SK-N-SH (cell line): ENCODE measurements around the gene MAMSTR. TPM values are rescaled to one million over a fixed set of nuclear protein-coding genes. Genes with fewer than 3 reads are reported as not detected.

Experiments
- CTCF ChIA-PET: fragments of 300-600, 350-600 bp; formaldehyde crosslinking; extraction: SDS; loops from one replicate; lab custom pipeline; 2021; lab: Yijun Ruan, JAX
- POLR2A ChIA-PET: fragments of 350-600 bp; sonication (Branson Sonifier 250); formaldehyde crosslinking; extraction: SDS; loops from one replicate; lab custom pipeline; 2020; ENCODE audit warnings: antibody characterized with exemption, inconsistent platforms; lab: Yijun Ruan, JAX
- DNase-seq: peaks from one replicate; pipeline ENCODE4 v3.0.0; 2012
- H2AFZ ChIP-seq: fragments of 200-600 bp; sonication (generic); 2 replicates; pipeline ENCODE4 v1.8.1; 2016; ENCODE audit warnings: antibody characterized with exemption, mild to moderate bottlenecking, low read depth
- H3F3A ChIP-seq: fragments of 200-600 bp; sonication (generic); replicated peaks from 2 replicates; pipeline ENCODE3; 2016; ENCODE audit warnings: antibody characterized with exemption, mild to moderate bottlenecking; ENCODE audit not compliant: insufficient read depth
- H3K27ac ChIP-seq, 2 experiments: fragments of 200-500 bp in 1 of 2; fragments of 200-600 bp in 1 of 2; sonication (Bioruptor generic) in 1 of 2; sonication (generic), shearing (Covaris generic) in 1 of 2; 2 replicates each; pipeline versions ENCODE4 v1.5.1 to v1.6.1; 2014 to 2016; ENCODE audit warnings: low read depth in 2 of 2, inconsistent platforms in 1 of 2, low read length in 1 of 2, mild to moderate bottlenecking in 1 of 2, mixed read lengths in 1 of 2
- H3K27me3 ChIP-seq: fragments of 200-600 bp; sonication (generic), shearing (Covaris generic); 2 replicates; pipeline ENCODE4 v1.6.1; 2016; ENCODE audit warnings: mixed run types; ENCODE audit not compliant: insufficient read depth
- H3K36me3 ChIP-seq, 2 experiments: fragments of 200-500 bp in 1 of 2; fragments of 200-600 bp in 1 of 2; sonication (Bioruptor generic) in 1 of 2; sonication (generic) in 1 of 2; replicated peaks in 1 of 2; 2 replicates each; pipeline versions ENCODE3 to v1.5.1; 2014 to 2016; ENCODE audit warnings: low read length in 1 of 2, mild to moderate bottlenecking in 1 of 2; ENCODE audit not compliant: insufficient read depth in 2 of 2, control insufficient read depth in 1 of 2
- H3K4me1 ChIP-seq, 2 experiments: fragments of 200-500 bp in 1 of 2; fragments of 200-600 bp in 1 of 2; sonication (Bioruptor generic) in 1 of 2; sonication (generic), shearing (Covaris generic) in 1 of 2; 2 replicates each; pipeline versions ENCODE4 v1.5.1 to v1.6.1; 2014 to 2016; ENCODE audit warnings: low read depth in 1 of 2, low read length in 1 of 2, mixed run types in 1 of 2; ENCODE audit not compliant: insufficient read depth in 2 of 2, control insufficient read depth in 1 of 2
- H3K4me2 ChIP-seq: fragments of 200-600 bp; sonication (generic), shearing (Covaris generic); 2 replicates; pipeline ENCODE4 v1.6.1; 2017; ENCODE audit warnings: mixed run types
- H3K4me3 ChIP-seq, 2 experiments: fragments of 200-500 bp in 1 of 2; fragments of 200-600 bp in 1 of 2; sonication (Bioruptor generic) in 1 of 2; sonication (generic), shearing (Covaris generic) in 1 of 2; 2 replicates each; pipeline versions ENCODE4 v1.5.1 to v1.8.1; 2014 to 2016; ENCODE audit warnings: low read depth in 2 of 2, inconsistent platforms in 1 of 2, low read length in 1 of 2, mild to moderate bottlenecking in 1 of 2, mixed read lengths in 1 of 2, moderate library complexity in 1 of 2
- H3K79me2 ChIP-seq: fragments of 200-600 bp; sonication (generic); 2 replicates; pipeline ENCODE4 v1.8.1; 2017; ENCODE audit warnings: mild to moderate bottlenecking; ENCODE audit not compliant: insufficient read depth
- H3K9ac ChIP-seq: fragments of 200-600 bp; sonication (generic); 2 replicates; pipeline ENCODE4 v1.6.1; 2017; ENCODE audit warnings: mixed run types
- H3K9me2 ChIP-seq: fragments of 200-600 bp; sonication (generic); 2 replicates; pipeline ENCODE4 v1.6.1; 2017; ENCODE audit warnings: mixed run types
- H3K9me3 ChIP-seq: fragments of 200-600 bp; sonication (generic); 2 replicates; pipeline ENCODE4 v1.6.1; 2017; ENCODE audit warnings: mixed run types, mild to moderate bottlenecking, moderate library complexity
- H4K20me1 ChIP-seq: fragments of 200-600 bp; sonication (generic); 2 replicates; pipeline ENCODE4 v1.6.1; 2017; ENCODE audit warnings: mild to moderate bottlenecking, mixed run types; ENCODE audit not compliant: insufficient read depth
- CHD2 ChIP-seq: fragments of 150-350 bp; IDR thresholded peaks from 2 replicates; pipeline ENCODE4 v1.6.1; 2018; ENCODE audit warnings: low read length; ENCODE audit not compliant: partially characterized antibody
- ELF1 ChIP-seq: IDR thresholded peaks from 2 replicates; pipeline ENCODE4 v1.4.0; 2012
- EP300 ChIP-seq, 2 experiments: IDR thresholded peaks; 2 replicates each; pipeline versions ENCODE4 v1.4.0 to v1.6.1; 2012; ENCODE audit warnings: borderline replicate concordance in 1 of 2, low read depth in 1 of 2, low read length in 1 of 2
- EZH2phosphoT487 ChIP-seq: fragments of 200-600 bp; sonication (generic); IDR thresholded peaks from 2 replicates; pipeline ENCODE4 v1.6.1; 2017; ENCODE audit warnings: low read depth, mixed run types, mild to moderate bottlenecking, antibody characterized with exemption, moderate library complexity, borderline replicate concordance
- FOXJ3 ChIP-seq: sonication (generic); formaldehyde crosslinking; IDR thresholded peaks from 2 replicates; pipeline ENCODE4 v1.5.1; 2020; ENCODE audit warnings: mild to moderate bottlenecking, missing genetic modification reagents
- GABPA ChIP-seq: IDR thresholded peaks from 2 replicates; pipeline ENCODE4 v1.4.0; 2012; ENCODE audit warnings: low read depth, mild to moderate bottlenecking
- GATA2 ChIP-seq: sonication (generic); formaldehyde crosslinking; IDR thresholded peaks from 2 replicates; pipeline ENCODE4 v1.5.0; 2020; ENCODE audit warnings: mild to moderate bottlenecking, missing genetic modification reagents
- MEF2A ChIP-seq: IDR thresholded peaks from 2 replicates; pipeline ENCODE4 v1.4.0; 2012; ENCODE audit warnings: low read depth, borderline replicate concordance
- MXI1 ChIP-seq: IDR thresholded peaks from 2 replicates; pipeline ENCODE4 v1.6.1; 2012; ENCODE audit warnings: mild to moderate bottlenecking, low read depth, low read length, improper control_type of control experiment
- NFIC ChIP-seq: IDR thresholded peaks from 2 replicates; pipeline ENCODE4 v1.4.0; 2012; ENCODE audit warnings: borderline replicate concordance
- RCOR1 ChIP-seq: fragments of 150-350 bp; IDR thresholded peaks from 2 replicates; pipeline ENCODE4 v1.6.1; 2017; ENCODE audit warnings: antibody characterized with exemption, low read length
- RXRA ChIP-seq: IDR thresholded peaks from 2 replicates; pipeline ENCODE4 v1.4.0; 2012; ENCODE audit warnings: low read depth, mild to moderate bottlenecking, borderline replicate concordance
- SIN3A ChIP-seq: IDR thresholded peaks from 2 replicates; pipeline ENCODE4 v1.6.1; 2012; ENCODE audit warnings: low read depth, mild to moderate bottlenecking, low read length, moderate library complexity, borderline replicate concordance
- SMC3 ChIP-seq: IDR thresholded peaks from 2 replicates; pipeline ENCODE4 v1.6.1; 2012; ENCODE audit warnings: low read depth, low read length, improper control_type of control experiment
- TCF12 ChIP-seq: IDR thresholded peaks from 2 replicates; pipeline ENCODE4 v1.4.0; 2012
- TEAD4 ChIP-seq: IDR thresholded peaks from 2 replicates; pipeline ENCODE4 v1.4.0; 2012; ENCODE audit warnings: mild to moderate bottlenecking, borderline replicate concordance; ENCODE audit not compliant: insufficient read depth
- USF2 ChIP-seq: fragments of 150-350 bp; IDR thresholded peaks from 2 replicates; pipeline ENCODE4 v1.6.1; 2017; ENCODE audit warnings: antibody characterized with exemption, low read length, low read depth, borderline replicate concordance
- YY1 ChIP-seq: IDR thresholded peaks from 2 replicates; pipeline ENCODE4 v1.4.0; 2012; ENCODE audit warnings: low read depth, mild to moderate bottlenecking
- WGBS: methylation state at CpG from one replicate; pipeline ENCODE4 v1.1.6; 2017; ENCODE audit warnings: low lambda C conversion rate; 5-methylcytosine and 5-hydroxymethylcytosine counted together
- polyA plus RNA-seq, 3 experiments: library from polyadenylated mRNA; depleted of rRNA; stranded (reverse); fragments of >200 nt; gene quantifications; 2 replicates each; pipeline ENCODE4 v1.2.3, GENCODE V29; 2012
- TF ChIP-seq, protein P1 (sequence below): IDR thresholded peaks from 2 replicates; pipeline ENCODE4 v1.4.0; 2012; ENCODE audit warnings: low read depth, borderline replicate concordance
- TF ChIP-seq, protein P2 (sequence below): IDR thresholded peaks from 2 replicates; pipeline ENCODE4 v1.4.0; 2012; ENCODE audit warnings: low read depth
- TF ChIP-seq, protein P3 (sequence below): IDR thresholded peaks from 2 replicates; pipeline ENCODE4 v1.4.0; 2012; ENCODE audit warnings: low read depth, borderline replicate concordance

MAMSTR gene
- polyA plus RNA-seq, 1 of the 3 experiments (the other 2 are of a cell fraction): 1.1 TPM

DNA sequence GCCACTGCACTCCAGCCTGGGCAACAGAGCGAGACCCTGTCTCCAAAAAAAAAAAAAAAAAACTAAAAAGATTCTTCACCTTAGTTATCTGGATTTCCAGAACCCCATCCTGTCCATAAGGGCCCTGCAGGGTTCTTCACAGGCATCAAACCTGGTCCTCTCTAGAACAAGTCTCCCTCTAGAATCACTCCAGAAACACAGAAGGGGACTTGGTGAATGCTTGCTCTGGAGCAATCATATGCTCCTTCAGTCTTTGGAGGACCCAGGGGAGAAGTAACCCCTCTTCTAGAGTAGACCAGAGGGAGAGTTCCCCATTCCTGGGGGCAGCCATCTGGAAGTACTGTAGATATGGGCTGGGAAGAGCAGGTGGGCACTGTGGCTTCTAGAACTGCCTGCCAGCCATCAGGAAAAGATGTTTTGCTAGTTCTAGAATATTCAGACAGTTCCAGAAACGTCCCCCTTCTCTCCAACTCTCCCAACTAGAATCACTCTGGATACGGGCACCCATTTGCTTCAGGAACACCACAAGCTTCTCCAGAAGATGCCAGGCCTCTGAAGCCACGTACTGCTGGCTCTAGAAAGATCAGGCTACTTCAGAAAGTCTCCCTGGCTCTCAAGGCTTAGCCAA lies 30.2 kb upstream of the MAMSTR start:
- H4K20me1 ChIP-seq: no peaks in the 10 kb centered on the region
- no peak overlapping the region for H3K27ac ChIP-seq
- CTCF ChIA-PET: interaction anchor here (1.3 kb wide), 1 partner anchor 93 kb away, joined by 4 read pairs; no protein-coding TSS in a partner anchor
- no peaks in the 10 kb centered on the region for H3K36me3 ChIP-seq
- 44% methylated on average over 4 of the region's 4 CpGs for WGBS
- H2AFZ ChIP-seq: no peak overlapping the region
- H3K4me2 ChIP-seq: no peak overlapping the region
- H3K79me2 ChIP-seq: no peaks in the 10 kb centered on the region
- no peaks in the 10 kb centered on the region for H3F3A ChIP-seq
- no peak overlapping the region for H3K4me3 ChIP-seq
- no peak overlapping the region for H3K9ac ChIP-seq
- H3K4me1 ChIP-seq: peaks cover 0 to 7% of the 10 kb centered on the region in 2 experiments; a peak in 1 of 4 replicates
- no peak for TF ChIP-seq RCOR1
- DNase-seq: no peak
- H3K9me3 ChIP-seq: no peaks in the 10 kb centered on the region
- POLR2A ChIA-PET: no interaction called here
- H3K27me3 ChIP-seq: peaks cover 6% of the 10 kb centered on the region; the same call in 1 of the 2 replicates
- H3K9me2 ChIP-seq: no peaks in the 10 kb centered on the region

DNA sequence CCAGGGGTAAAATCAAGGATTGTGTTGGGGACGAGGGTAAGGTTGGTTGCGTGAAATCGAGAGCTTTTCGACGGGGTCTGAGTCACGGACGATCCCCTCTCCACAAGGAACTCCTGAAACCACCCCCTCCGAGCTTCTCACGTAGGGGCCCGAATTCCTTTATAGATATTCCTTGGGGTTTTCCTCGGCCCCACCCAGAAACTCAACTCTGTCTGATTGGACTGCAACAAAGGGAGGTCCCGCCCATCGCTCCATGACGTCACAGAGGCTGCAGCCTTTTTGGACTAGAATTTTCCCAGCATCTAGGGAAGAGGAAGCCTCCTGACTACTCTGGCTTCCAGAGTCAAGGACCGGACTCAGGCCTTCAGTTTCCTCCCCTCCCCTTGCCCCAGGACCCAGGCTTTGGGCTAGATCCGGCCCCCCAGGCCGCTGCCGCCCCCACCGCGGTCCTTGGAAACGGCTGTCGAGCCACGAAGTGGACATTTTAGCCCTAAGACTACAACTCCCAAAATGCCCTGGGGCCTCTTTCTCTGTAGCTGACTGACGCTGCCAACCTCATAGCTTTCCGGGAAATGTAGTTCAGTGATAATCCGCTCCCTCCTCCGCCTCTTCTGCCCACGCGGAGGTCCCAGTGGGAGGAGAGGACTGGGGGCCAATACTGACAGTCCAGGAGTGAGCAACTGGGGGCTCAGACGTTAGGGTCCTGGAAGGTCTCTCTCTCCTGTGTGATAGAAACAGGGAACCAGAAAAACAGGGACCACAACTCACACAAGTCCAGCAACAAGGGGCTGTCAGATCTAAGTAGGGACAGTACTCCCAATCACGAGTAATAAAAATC lies 27.4 kb upstream of the MAMSTR start, which contains the start of gene IZUMO1:
IZUMO1 (minus strand) TSS at position 172 of the 838 bp plus-strand sequence. CDS start 1,050 bp downstream, outside the sequence.
- no peaks in the 10 kb centered on the region for H3K36me3 ChIP-seq
- peak within 1 kb of the TSS; percentile 59 for H3K4me2 ChIP-seq
- peak within 1 kb of the TSS; percentile 60 to 61 for H3K4me3 ChIP-seq
- H3K4me1 ChIP-seq: no peaks in the 10 kb centered on the region; a peak in 1 of 4 replicates
- POLR2A ChIA-PET: interaction anchor here (0.6 to 0.8 kb wide), 2 partner anchors 30 to 102 kb away, joined by 3 read pairs; no protein-coding TSS in a partner anchor
- H3K9me3 ChIP-seq: no peaks in the 10 kb centered on the region
- no peaks in the 10 kb centered on the region for H3F3A ChIP-seq
- peak within 1 kb of the TSS; percentile 48; the same call in 1 of the 2 replicates for H3K9ac ChIP-seq
- H3K27ac ChIP-seq: peak within 1 kb of the TSS; percentile 29 to 80; a peak in 3 of 4 replicates
- H3K27me3 ChIP-seq: no peaks in the 10 kb centered on the region
- CTCF ChIA-PET: interaction anchor here (0.7 to 1.2 kb wide), 3 partner anchors 33 to 71 kb away, joined by 3 to 4 read pairs (median 3); no protein-coding TSS in a partner anchor
- peak within 1 kb of the TSS; percentile 80 for H2AFZ ChIP-seq
- peak; percentile 89 for DNase-seq
- H3K9me2 ChIP-seq: no peaks in the 10 kb centered on the region
- WGBS: 30% methylated on average over 29 of the region's 31 CpGs
- no peaks in the 10 kb centered on the region for H4K20me1 ChIP-seq
- H3K79me2 ChIP-seq: no peaks in the 10 kb centered on the region
- TF ChIP-seq SMC3: no peak
- peak; percentile 38; the same call in 1 of the 2 replicates for TF ChIP-seq YY1
- no peak for TF ChIP-seq TEAD4
- no peak for TF ChIP-seq ELF1
- TF ChIP-seq EZH2phosphoT487: no peak
- TF ChIP-seq, protein P1, sequence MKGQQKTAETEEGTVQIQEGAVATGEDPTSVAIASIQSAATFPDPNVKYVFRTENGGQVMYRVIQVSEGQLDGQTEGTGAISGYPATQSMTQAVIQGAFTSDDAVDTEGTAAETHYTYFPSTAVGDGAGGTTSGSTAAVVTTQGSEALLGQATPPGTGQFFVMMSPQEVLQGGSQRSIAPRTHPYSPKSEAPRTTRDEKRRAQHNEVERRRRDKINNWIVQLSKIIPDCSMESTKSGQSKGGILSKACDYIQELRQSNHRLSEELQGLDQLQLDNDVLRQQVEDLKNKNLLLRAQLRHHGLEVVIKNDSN: no peak
- no peak for TF ChIP-seq FOXJ3 (CRISPR knock-in tag)
- TF ChIP-seq NFIC: no peak
- TF ChIP-seq MEF2A: no peak
- no peak for TF ChIP-seq GATA2 (CRISPR knock-in tag)
- no peak for TF ChIP-seq GABPA
- TF ChIP-seq USF2: no peak
- no peak for TF ChIP-seq SIN3A
- TF ChIP-seq MXI1: peak; percentile 26; the same call in 1 of the 2 replicates
- TF ChIP-seq, protein P2, sequence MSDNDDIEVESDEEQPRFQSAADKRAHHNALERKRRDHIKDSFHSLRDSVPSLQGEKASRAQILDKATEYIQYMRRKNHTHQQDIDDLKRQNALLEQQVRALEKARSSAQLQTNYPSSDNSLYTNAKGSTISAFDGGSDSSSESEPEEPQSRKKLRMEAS: no peak
- TF ChIP-seq CHD2: peak; percentile 75
- TF ChIP-seq, protein P3, sequence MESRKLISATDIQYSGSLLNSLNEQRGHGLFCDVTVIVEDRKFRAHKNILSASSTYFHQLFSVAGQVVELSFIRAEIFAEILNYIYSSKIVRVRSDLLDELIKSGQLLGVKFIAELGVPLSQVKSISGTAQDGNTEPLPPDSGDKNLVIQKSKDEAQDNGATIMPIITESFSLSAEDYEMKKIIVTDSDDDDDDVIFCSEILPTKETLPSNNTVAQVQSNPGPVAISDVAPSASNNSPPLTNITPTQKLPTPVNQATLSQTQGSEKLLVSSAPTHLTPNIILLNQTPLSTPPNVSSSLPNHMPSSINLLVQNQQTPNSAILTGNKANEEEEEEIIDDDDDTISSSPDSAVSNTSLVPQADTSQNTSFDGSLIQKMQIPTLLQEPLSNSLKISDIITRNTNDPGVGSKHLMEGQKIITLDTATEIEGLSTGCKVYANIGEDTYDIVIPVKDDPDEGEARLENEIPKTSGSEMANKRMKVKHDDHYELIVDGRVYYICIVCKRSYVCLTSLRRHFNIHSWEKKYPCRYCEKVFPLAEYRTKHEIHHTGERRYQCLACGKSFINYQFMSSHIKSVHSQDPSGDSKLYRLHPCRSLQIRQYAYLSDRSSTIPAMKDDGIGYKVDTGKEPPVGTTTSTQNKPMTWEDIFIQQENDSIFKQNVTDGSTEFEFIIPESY: no peak
- no peak for TF ChIP-seq TCF12
- TF ChIP-seq RXRA: no peak
- TF ChIP-seq RCOR1: no peak
- TF ChIP-seq EP300 (IDR thresholded peaks at IDR 0.05; ENCODE audit: borderline replicate concordance in 1 of 2, low read depth in 1 of 2, low read length in 1 of 2): no peak
